Spleen (tissue), 7 donors: ENCODE results near the gene CACNB2.
"Not testable (repeated sequence)": the region's sequence is repeated elsewhere in the genome, so short reads cannot be mapped to it uniquely, and the experiment has no call there.

ENCODE experiments used
- POLR2A ChIP-seq, 3 donors: fragments of 450-650 bp; IDR thresholded peaks; one replicate each; pipeline ENCODE4 v1.5.1; 2017; ENCODE audit warnings: antibody characterized with exemption in 3 of 3, mild to moderate bottlenecking in 1 of 3
- POLR2AphosphoS5 ChIP-seq, 3 donors: sonication (generic); formaldehyde crosslinking; IDR thresholded peaks; one replicate each; pipeline ENCODE4 v1.5.1; 2017; ENCODE audit warnings: antibody characterized with exemption in 3 of 3
- TF ChIP-seq, protein P1 (sequence below), 11 experiments: fragments of 200-600 bp in 7 of 11; fragments of 450-650 bp in 4 of 11; sonication (generic) in 4 of 11; IDR thresholded peaks in 8 of 11; conservative IDR thresholded peaks in 3 of 11; 1 replicate in 7 of 11; 2 replicates in 4 of 11; pipeline versions ENCODE4 v1.4.0 to v1.8.0; 2016 to 2021; ENCODE audit warnings: antibody characterized with exemption in 11 of 11, inconsistent platforms in 4 of 11, mild to moderate bottlenecking in 1 of 11
- donor health status: DM: no; HTN: no; CAD: no; lungs with moderate emphysema.
- donor health status: DM: no; HTN: no; CAD: no.
- donor health status: DM: no; HTN: no; CAD: no.

- TF ChIP-seq, protein P1, sequence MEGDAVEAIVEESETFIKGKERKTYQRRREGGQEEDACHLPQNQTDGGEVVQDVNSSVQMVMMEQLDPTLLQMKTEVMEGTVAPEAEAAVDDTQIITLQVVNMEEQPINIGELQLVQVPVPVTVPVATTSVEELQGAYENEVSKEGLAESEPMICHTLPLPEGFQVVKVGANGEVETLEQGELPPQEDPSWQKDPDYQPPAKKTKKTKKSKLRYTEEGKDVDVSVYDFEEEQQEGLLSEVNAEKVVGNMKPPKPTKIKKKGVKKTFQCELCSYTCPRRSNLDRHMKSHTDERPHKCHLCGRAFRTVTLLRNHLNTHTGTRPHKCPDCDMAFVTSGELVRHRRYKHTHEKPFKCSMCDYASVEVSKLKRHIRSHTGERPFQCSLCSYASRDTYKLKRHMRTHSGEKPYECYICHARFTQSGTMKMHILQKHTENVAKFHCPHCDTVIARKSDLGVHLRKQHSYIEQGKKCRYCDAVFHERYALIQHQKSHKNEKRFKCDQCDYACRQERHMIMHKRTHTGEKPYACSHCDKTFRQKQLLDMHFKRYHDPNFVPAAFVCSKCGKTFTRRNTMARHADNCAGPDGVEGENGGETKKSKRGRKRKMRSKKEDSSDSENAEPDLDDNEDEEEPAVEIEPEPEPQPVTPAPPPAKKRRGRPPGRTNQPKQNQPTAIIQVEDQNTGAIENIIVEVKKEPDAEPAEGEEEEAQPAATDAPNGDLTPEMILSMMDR (IDR thresholded peaks at IDR 0.05 in 8 of 11, conservative IDR thresholded peaks at IDR 0.05 in 3 of 11): not testable (repeated sequence)
- not testable (repeated sequence) for TF ChIP-seq POLR2AphosphoS5, POLR2A (IDR thresholded peaks at IDR 0.05)
Observed at GRCh38 chr10:18591141-18591540, 450.9 kb downstream of the CACNB2 start.
